HG03571 (cell line): ENCODE data around the gene CADM1.

Experiments used
- ATAC-seq: cut with Tn5 transposase; IDR thresholded peaks from one replicate; pipeline ENCODE4 v1.9.1; 2021; ENCODE audit not compliant: unreplicated experiment

CADM1 gene

GRCh38 chr11:115452241-115452640 lies 52.0 kb downstream of the CADM1 start:
- ATAC-seq = no peak

- no peak for ATAC-seq
Observed at GRCh38 chr11:115450519-115450918, 53.7 kb downstream of the CADM1 start.

- ATAC-seq = no peak
Observed at GRCh38 chr11:115447273-115447864, 56.8 kb downstream of the CADM1 start.

GRCh38 chr11:115446214-115446613 lies 58.0 kb downstream of the CADM1 start:
- ATAC-seq = no peak

- ATAC-seq = no peak
Observed at GRCh38 chr11:115444542-115444941, 59.7 kb downstream of the CADM1 start.

GRCh38 chr11:115439969-115440540 lies 64.2 kb downstream of the CADM1 start:
- no peak for ATAC-seq

- ATAC-seq = no peak
Observed at GRCh38 chr11:115439385-115439784, 64.8 kb downstream of the CADM1 start.

- ATAC-seq = no peak
Observed at GRCh38 chr11:115437902-115438575, 66.2 kb downstream of the CADM1 start.

GRCh38 chr11:115430345-115430744 lies 73.9 kb downstream of the CADM1 start:
- no peak for ATAC-seq

GRCh38 chr11:115428306-115428705 lies 75.9 kb downstream of the CADM1 start:
- no peak for ATAC-seq

GRCh38 chr11:115425816-115426215 lies 78.4 kb downstream of the CADM1 start:
- ATAC-seq = no peak

- ATAC-seq = no peak
Observed at GRCh38 chr11:115425250-115425649, 79.0 kb downstream of the CADM1 start.

- ATAC-seq = no peak
Observed at GRCh38 chr11:115423728-115424459, 80.3 kb downstream of the CADM1 start.

- ATAC-seq = no peak
Observed at GRCh38 chr11:115421992-115422689, 82.1 kb downstream of the CADM1 start.

GRCh38 chr11:115421352-115421991 lies 82.7 kb downstream of the CADM1 start:
- ATAC-seq = no peak

GRCh38 chr11:115420505-115420904 lies 83.7 kb downstream of the CADM1 start:
- ATAC-seq = no peak

GRCh38 chr11:115418626-115419025 lies 85.6 kb downstream of the CADM1 start:
- ATAC-seq = no peak

- ATAC-seq = no peak
Observed at GRCh38 chr11:115418081-115418480, 86.1 kb downstream of the CADM1 start.

GRCh38 chr11:115411120-115411519 lies 93.1 kb downstream of the CADM1 start:
- no peak for ATAC-seq

GRCh38 chr11:115409691-115410220 lies 94.5 kb downstream of the CADM1 start:
- ATAC-seq = no peak
